Glomerular visceral epithelial cell (primary cell): ENCODE measurements around the gene ZNF800.

Experiments used
- DNase-seq: peaks from one replicate; pipeline ENCODE4 v3.0.0-alpha.2; 2016; ENCODE audit errors: extremely low spot score

ZNF800 gene

DNA sequence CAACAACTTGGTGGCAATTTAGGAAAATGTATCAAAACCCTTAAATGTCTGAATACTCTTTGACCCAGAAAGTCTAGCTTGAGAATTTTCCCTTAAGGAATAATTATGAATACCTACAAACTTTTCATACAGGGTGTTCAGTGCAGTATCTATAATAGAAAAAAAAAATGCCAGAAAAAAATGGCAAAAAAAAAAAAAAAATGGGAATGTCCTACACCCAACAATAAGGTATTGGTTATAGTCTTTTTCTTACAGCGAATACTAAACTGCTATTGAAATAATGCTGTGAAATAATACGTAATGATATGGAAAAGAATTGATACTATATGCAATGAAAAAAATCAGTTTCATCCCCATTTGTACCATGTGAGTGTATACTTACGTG is 44.3 kb downstream of the ZNF800 start:
- no peak for DNase-seq

GRCh38 chr7:127347567-127348246 is 44.8 kb downstream of the ZNF800 start:
- peak; percentile 46 for DNase-seq

DNA sequence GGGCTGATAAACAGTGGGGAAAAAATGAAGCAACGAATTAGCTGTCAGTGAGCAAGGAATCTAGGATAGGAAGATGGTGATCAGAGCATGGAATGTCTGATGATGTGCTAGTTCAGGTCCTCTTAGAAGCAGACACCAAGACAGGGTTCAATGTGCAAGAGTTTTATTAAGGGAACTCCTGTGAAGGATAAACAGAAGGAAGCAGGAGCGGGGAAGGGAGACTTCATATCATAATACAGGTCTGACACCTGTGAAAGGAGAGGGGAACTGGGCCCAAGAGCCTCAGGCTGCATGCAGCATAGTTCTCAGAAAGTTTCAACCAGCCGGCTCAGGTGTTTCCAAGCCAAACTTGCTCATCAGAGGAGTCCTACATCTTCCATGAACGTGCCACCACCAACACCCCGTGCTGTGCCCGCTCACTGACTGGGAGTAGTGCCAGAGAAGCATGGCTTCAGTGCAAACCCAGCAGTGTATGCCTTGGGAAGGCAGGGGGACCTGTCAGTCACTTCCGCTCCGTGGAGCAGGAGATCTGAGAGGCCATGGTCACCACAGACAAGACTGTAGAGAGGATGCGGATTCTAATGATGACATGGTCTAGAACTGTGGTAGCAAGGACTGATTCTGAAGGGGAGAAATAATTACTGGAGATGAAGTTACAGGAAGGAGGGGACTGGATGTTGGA is 45.8 kb downstream of the ZNF800 start:
- no peak for DNase-seq

DNA sequence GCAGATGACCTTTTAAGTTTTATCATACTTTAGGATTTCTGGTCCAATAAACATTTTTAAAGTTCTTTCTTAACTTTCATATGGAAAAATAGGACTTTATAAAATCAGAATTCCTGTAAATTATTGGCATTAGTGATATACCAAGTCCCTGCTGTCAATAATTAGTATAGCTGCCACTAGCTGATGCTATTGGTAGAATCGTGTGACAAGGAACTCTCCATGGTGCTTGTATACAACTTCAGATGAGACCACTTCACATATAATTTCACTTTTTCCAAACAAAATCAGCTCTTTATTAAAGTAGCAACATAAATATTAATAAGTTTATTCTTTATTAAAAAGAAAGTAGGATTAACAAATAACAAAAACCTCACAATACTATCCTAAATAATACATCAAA is 49.9 kb downstream of the ZNF800 start:
- DNase-seq: no peak

GRCh38 chr7:127338122-127338521 is 54.4 kb downstream of the ZNF800 start:
- DNase-seq: no peak

DNA sequence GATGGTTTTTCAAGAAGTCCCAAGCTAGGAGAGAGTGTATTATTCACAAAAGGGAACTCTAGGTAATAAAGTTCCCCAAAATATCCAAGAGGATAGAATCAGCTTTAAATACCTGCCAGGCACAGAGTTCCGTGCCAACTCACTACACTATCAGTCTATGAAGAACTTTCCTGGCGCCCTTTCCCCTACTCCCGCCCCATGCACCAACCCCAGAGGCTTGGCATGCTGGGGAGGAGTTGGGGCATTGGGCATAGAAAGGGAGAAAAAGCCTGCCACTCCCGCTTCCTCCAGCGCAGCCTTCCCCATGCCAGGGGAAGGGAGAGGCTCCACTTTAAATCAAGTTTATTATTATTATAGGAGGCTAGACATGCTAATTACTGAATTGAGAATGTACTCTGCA is 54.9 kb downstream of the ZNF800 start:
- no peak for DNase-seq

GRCh38 chr7:127336458-127336857 is 56.0 kb downstream of the ZNF800 start:
- no peak for DNase-seq

DNA sequence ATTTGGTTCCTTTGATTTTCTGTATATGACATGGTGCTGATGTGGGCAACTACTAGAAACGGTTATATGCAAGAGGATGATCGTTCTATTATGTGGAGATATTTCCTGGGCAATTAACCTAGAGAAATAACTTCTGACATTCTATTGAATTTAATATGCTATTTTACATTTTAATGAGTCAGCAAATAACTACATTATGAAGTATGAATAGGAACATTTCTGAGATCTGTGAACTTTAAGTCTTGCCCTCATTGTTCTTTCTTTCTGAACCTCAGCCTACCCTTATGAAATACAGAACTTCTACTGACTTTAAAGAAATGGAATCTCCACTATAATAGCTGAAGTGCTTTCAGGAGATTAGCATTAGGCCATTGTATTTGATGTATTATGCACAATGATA is 59.6 kb downstream of the ZNF800 start:
- no peak for DNase-seq

- no peak for DNase-seq
Observed at GRCh38 chr7:127330070-127330469, 62.4 kb downstream of the ZNF800 start.

DNA sequence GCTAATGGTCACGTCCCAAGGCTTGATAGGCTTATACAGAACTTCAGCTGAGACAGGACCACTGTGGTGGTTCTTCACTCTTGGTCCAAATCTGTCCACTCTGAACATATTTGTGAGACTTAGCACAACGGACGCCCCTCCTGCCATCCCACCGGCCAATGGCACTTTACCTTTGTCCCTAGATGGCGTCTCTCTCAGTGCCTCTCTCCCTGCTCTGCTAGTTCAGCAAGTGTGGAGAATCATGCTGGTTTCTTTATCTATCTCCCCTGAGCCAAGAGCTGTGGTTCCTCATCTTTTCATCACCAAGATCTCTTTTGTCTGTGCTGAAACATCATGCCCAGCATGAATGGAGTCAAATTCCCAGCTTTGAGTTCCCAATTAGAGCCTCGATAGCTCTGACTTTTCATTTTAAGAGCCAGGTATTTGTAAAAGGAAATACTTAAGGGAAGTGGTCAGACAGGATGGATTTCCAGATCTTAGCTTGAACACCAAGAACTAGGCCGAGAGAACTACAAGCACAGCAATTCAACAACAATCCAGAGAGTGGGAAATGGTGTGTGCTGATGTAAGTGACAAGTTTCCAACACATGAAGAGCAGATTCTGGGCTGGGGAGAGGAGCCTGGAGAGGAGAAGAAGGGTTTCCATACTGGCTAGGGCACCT is 69.5 kb downstream of the ZNF800 start:
- no peak for DNase-seq

- no peak for DNase-seq
Observed at GRCh38 chr7:127322351-127322750, 70.2 kb downstream of the ZNF800 start.

DNA sequence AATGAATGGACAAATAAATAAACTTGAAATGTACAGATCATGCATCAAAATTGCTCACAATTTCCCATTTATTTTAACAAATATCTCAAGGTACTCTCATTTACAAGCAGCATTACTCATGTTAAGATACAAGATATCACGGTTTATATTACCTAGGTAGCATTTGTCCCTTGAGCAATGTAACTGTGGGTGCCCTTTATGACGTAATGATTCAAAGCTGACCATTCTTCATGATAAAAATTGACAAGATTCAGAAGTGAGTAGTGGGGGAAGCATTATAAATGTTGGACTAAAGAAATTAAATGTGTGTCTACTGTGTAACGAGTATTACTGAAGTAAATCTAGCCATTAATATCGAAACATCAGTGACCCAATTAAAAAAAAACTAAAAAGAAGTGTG is 71.5 kb downstream of the ZNF800 start:
- DNase-seq: no peak
